GM06990 (cell line): ENCODE results near the gene TCL1B.
"Not testable (repeated sequence)": the region's sequence is repeated elsewhere in the genome, so short reads cannot be mapped to it uniquely, and the experiment has no call there.

ENCODE experiments used
- DNase-seq: peaks from one replicate; pipeline ENCODE4 v3.0.0-alpha.2; 2011; ENCODE audit not compliant: insufficient read length; ENCODE audit errors: extremely low read depth
- H3K27me3 ChIP-seq: replicated peaks from 2 replicates; pipeline ENCODE4 v1.6.0; 2011; ENCODE audit warnings: low read length; ENCODE audit not compliant: control insufficient read depth, insufficient read depth
- H3K36me3 ChIP-seq: 2 replicates; pipeline ENCODE4 v1.5.1; 2011; ENCODE audit warnings: low read length; ENCODE audit not compliant: control insufficient read depth, insufficient read depth
- H3K4me3 ChIP-seq: replicated peaks from 2 replicates; pipeline ENCODE4 v1.5.1; 2011; ENCODE audit warnings: low read depth, mild to moderate bottlenecking, control low read depth, low read length
- TF ChIP-seq, protein P1 (sequence below): IDR thresholded peaks from 2 replicates; pipeline ENCODE4 v1.5.1; 2011; ENCODE audit warnings: low read length, control low read depth, mild to moderate bottlenecking, inconsistent platforms; ENCODE audit not compliant: insufficient read depth, poor library complexity, severe bottlenecking

TCL1B gene

DNA sequence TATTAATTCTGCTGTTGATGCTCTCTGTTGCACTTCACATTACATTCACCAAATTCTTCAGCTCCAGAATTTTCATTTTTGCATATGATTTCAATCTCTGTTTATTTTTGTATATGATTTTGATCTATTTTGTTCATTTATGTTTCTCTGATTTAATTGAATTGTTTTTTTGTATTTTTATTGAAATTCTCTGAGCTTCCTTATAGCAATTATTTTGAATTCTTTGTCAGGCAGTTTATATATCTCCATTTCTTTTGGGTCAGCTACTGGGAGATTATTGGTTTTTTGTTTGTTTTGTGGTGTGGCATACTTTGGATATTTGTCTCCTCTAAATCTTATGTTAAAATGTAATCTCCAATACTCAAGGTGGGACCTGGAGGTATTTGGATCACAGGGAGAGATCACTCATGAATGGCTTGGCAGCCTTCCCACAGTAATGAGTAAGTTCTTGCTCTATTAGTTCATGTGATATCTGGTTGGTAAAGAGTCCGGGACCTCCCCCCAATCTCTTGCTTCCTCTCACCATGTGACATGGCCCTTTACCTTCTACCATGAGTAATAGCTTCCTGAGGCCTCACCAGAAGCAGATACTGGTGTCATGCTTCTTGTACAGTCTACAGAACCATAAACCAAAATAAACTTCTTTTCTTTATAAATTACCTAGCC is 36.4 kb downstream of the TCL1B start:
- H3K36me3 ChIP-seq: no peaks in the 10 kb centered on the region
- TF ChIP-seq, protein P1, sequence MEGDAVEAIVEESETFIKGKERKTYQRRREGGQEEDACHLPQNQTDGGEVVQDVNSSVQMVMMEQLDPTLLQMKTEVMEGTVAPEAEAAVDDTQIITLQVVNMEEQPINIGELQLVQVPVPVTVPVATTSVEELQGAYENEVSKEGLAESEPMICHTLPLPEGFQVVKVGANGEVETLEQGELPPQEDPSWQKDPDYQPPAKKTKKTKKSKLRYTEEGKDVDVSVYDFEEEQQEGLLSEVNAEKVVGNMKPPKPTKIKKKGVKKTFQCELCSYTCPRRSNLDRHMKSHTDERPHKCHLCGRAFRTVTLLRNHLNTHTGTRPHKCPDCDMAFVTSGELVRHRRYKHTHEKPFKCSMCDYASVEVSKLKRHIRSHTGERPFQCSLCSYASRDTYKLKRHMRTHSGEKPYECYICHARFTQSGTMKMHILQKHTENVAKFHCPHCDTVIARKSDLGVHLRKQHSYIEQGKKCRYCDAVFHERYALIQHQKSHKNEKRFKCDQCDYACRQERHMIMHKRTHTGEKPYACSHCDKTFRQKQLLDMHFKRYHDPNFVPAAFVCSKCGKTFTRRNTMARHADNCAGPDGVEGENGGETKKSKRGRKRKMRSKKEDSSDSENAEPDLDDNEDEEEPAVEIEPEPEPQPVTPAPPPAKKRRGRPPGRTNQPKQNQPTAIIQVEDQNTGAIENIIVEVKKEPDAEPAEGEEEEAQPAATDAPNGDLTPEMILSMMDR: no peak
- no peak for DNase-seq
- no peak overlapping the region for H3K4me3 ChIP-seq
- H3K27me3 ChIP-seq: no peaks in the 10 kb centered on the region

DNA sequence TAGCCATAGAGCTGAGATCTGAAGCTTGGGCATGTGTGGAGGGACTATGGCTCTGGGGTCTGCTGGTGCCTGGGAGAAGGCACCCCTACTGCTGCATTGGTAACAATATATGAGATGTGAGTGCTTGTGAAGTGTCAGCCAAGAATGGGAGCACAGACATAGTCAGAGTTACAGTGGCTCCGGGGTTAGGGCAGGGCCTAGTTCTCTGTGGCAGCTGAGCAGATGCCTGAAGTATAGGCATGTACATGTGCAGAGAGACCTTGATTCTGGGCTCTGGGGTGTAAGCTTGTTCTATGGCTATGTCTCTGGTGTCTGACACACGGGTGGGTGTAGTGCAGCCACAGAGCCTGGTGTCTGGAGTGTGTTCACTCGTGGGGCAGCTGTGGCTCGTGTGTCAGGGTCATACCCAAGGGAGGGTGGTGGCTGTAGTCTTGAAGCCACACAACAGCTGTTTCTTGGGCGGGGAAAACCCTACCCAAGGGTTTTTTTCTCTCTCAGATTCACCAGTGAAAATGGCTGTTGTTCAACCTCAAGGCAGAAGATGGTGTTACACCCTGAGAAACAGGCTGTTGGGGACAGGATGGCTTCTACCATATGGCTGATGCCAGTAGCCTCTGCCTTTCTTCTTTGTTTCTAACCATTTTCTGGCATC is 39.6 kb downstream of the TCL1B start:
- H3K36me3 ChIP-seq: no peaks in the 10 kb centered on the region
- peak; percentile 57 for DNase-seq
- TF ChIP-seq, protein P1: no peak
- H3K4me3 ChIP-seq: no peak overlapping the region
- no peaks in the 10 kb centered on the region for H3K27me3 ChIP-seq

DNA sequence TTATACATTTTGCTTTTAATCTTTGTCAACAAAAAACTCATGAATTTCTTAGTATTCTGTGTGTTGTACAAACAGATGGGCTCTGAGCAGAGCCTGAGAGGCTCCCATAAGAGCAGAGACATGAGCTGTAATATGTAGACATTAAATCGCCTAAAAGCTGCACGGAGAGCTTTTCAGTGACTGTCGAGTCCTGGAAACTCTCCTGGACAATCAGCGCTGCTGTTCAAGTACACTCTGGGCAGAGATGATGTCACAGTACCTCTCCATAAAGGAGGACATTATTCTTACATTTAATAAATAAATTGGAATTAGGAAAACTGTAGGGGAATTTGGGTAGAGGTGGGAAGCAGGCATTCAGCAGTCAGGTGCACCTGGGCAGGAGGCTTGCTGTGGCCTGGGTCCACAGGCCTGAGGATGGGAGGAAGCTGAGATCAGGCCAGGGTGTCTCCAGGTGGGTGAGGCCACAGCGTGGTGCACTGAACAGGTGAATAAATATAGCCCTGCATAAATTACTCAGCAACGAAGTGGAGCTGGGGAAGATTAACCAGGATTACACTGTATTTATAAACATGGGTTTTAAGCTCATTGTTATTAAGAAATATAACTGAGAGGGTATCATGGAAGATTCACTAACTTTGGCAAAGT is 41.0 kb downstream of the TCL1B start:
- Histone ChIP-seq H3K36me3 (no peaks in the 10 kb centered on the region), H3K4me3 (no peak overlapping the region), H3K27me3 (no peaks in the 10 kb centered on the region)
- TF ChIP-seq, protein P1: no peak
- no peak for DNase-seq

DNA sequence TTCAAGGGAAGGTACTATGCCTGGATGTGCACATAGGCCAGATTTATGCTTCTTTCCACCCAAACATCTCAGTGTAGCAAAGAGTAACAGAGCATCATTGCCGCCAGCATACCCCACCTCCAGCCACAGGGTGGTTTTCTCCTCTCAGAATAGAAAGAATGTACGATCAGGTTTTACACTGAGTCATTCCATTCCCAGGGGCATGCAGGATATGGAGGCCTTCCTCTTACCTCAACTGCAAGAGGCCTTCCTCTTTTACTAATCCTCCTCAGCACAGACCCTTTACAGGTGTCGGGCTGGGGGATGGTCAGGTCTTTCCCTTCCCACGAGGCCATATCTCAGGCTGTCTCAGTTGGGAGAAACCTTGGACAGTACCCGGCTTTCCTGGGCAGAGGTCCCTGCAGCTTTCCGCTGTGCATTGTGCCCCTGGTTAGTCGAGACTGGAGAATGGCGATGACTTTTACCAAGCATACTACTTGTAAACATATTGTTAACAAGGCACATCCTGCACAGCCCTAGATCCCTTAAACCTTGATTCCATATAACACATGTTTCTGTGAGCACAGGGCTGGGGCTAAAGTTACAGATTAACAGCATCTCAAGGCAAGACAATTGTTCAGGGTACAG is 43.3 kb downstream of the TCL1B start:
- peak; percentile 29 for DNase-seq

DNA sequence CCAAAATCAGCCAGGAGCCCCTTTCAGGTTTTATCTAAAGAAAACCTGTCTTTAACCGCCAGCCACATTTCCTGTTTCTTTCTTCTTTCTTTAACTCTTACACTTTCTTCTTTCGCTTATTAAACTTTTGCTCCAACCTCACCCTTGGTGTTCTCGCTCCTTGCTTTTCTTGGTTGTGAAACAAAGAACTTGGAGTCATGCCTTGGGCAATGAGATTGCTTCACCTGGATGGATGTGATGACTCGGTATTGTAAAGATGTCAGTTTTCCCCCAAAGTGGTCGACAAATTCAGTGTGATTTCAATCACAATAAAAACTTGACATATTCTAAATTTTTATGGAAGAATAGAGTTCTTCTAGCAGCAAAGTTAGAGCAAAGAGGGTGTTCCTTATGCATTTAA is 43.9 kb downstream of the TCL1B start:
- H3K27me3 ChIP-seq: no peaks in the 10 kb centered on the region
- TF ChIP-seq, protein P1: no peak
- no peak for DNase-seq
- H3K4me3 ChIP-seq: no peak overlapping the region
- H3K36me3 ChIP-seq: no peaks in the 10 kb centered on the region

More for the DNA sequence above, 43.3 kb downstream of the TCL1B start:
- not testable (repeated sequence) for H3K36me3 ChIP-seq, H3K4me3 ChIP-seq, H3K27me3 ChIP-seq

DNA sequence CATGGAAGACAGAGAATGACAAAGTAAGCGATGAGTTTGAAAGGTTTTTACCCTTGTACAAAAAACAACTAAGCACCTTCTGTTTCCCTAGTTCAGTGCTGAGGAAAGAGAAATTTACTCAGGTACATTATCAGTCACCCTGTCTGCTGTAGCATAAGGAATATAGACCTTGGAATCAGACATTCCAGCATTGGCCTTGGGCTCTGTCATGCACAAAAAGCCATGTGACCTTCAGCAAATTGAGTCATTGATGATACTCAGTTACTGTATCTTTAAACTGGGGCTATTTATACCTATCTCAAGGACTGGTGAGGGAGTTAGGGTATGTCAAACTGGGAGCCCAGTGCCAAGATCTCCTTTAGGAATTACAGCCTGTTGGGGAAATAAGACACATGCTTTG is 47.0 kb downstream of the TCL1B start:
- no peak for DNase-seq
- H3K4me3 ChIP-seq: no peak overlapping the region

More for the DNA sequence above, 47.0 kb downstream of the TCL1B start:
- TF ChIP-seq, protein P1: no peak
- Histone ChIP-seq H3K36me3 (no peaks in the 10 kb centered on the region), H3K27me3 (no peaks in the 10 kb centered on the region)
